Loucy (cell line): Measurements from ENCODE around the gene RNASE12.
"Not testable (repeated sequence)": the region's sequence is repeated elsewhere in the genome, so short reads cannot be mapped to it uniquely, and the experiment has no call there.

Experiments
- H2AFZ ChIP-seq: fragments of 200-600 bp; sonication (generic); 2 replicates; pipeline ENCODE4 v1.6.0; 2016; ENCODE audit warnings: antibody characterized with exemption, mild to moderate bottlenecking, low read length, moderate library complexity
- H3F3A ChIP-seq: fragments of 200-600 bp; 2 replicates; pipeline ENCODE4 v1.6.0; 2016; ENCODE audit warnings: antibody characterized with exemption, low read depth, mild to moderate bottlenecking
- H3K27me3 ChIP-seq: fragments of 200-600 bp; sonication (generic); 2 replicates; pipeline ENCODE4 v1.6.1; 2014; ENCODE audit warnings: low read length, mild to moderate bottlenecking; ENCODE audit not compliant: insufficient read depth, poor library complexity, severe bottlenecking
- H3K36me3 ChIP-seq: fragments of 200-600 bp; sonication (generic); 2 replicates; pipeline ENCODE4 v1.6.1; 2016; ENCODE audit warnings: low read length; ENCODE audit not compliant: insufficient read depth
- H3K4me1 ChIP-seq: fragments of 200-600 bp; sonication (generic); 2 replicates; pipeline ENCODE4 v1.5.1; 2014; ENCODE audit warnings: low read length, mild to moderate bottlenecking; ENCODE audit not compliant: insufficient read depth, poor library complexity, severe bottlenecking
- H3K4me2 ChIP-seq: fragments of 200-600 bp; sonication (generic); 2 replicates; pipeline ENCODE4 v1.6.0; 2014; ENCODE audit warnings: antibody characterized with exemption, low read length, low read depth, mild to moderate bottlenecking; ENCODE audit not compliant: poor library complexity, severe bottlenecking
- H3K4me3 ChIP-seq: fragments of 200-600 bp; sonication (generic); 2 replicates; pipeline ENCODE4 v1.5.1; 2014; ENCODE audit warnings: low read length, mild to moderate bottlenecking, mixed read lengths; ENCODE audit not compliant: poor library complexity, severe bottlenecking
- H3K79me2 ChIP-seq: fragments of 200-600 bp; sonication (generic); 2 replicates; pipeline ENCODE4 v1.6.1; 2014; ENCODE audit warnings: low read length; ENCODE audit not compliant: insufficient read depth
- H3K9ac ChIP-seq: fragments of 200-600 bp; sonication (generic); 2 replicates; pipeline ENCODE4 v1.6.0; 2014; ENCODE audit warnings: mild to moderate bottlenecking, low read depth, low read length, moderate library complexity; ENCODE audit not compliant: poor library complexity, severe bottlenecking
- H3K9me2 ChIP-seq: fragments of 200-600 bp; sonication (generic); replicated peaks from 2 replicates; pipeline ENCODE4 v1.6.1; 2016; ENCODE audit warnings: low read depth, low read length, mixed read lengths
- H3K9me3 ChIP-seq: fragments of 200-600 bp; sonication (generic); 2 replicates; pipeline ENCODE4 v1.6.1; 2014; ENCODE audit warnings: mild to moderate bottlenecking, antibody characterized with exemption, low read length, low read depth; ENCODE audit not compliant: insufficient read depth
- H4K20me1 ChIP-seq: fragments of 200-600 bp; sonication (generic); 2 replicates; pipeline ENCODE4 v1.6.0; 2014; ENCODE audit warnings: antibody characterized with exemption, low read length, mild to moderate bottlenecking; ENCODE audit not compliant: insufficient read depth, poor library complexity, severe bottlenecking
- CTCF ChIP-seq: fragments of 200-600 bp; sonication (generic); conservative IDR thresholded peaks from 2 replicates; pipeline ENCODE4 v1.5.1; 2014; ENCODE audit warnings: mild to moderate bottlenecking, antibody characterized with exemption, low read length
- EZH2phosphoT487 ChIP-seq: fragments of 200-600 bp; IDR thresholded peaks from 2 replicates; pipeline ENCODE4 v1.6.1; 2018; ENCODE audit warnings: antibody characterized with exemption, mild to moderate bottlenecking, moderate library complexity, borderline replicate concordance

The RNASE12 gene

DNA sequence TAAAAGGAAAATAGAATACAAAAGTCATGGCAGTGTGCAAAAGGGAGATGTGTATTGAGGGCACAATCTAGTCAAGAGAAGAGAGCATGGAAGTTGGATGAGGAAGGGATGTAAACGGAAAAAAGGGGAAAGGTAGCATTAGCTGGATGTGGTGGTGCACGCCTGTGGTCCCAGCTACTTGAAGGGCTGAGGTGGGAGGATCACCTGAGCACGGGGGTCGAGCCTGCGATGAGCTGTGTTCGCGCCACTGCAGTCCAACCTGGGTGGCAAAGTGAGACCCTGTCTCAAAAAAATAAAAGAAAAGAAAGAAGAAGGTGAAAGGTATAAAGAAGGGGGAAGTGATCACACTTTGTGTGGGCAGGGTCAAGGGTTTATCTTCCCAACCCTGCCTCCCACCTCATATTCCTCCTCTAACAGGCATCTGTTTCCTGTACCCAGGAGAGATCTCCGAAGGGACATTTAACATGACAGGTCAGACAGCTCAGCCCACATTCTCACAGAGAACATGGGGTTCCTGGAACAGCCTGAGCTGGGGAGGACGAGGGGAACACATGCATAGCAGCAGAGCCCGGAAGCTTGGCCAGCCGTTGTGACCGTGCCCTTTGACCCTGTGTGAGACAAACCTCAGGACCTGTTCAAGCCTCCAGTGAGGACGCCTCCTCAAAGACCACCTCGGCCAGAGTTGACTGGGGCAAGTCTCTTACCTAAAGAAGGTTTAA lies 12.2 kb downstream of the RNASE12 start:
- no peaks in the 10 kb centered on the region for H3K79me2 ChIP-seq

GRCh38 chr14:20578325-20578724 lies 12.9 kb downstream of the RNASE12 start:
- Histone ChIP-seq H3K9me3 (no peaks in the 10 kb centered on the region), H3F3A (no peaks in the 10 kb centered on the region), H3K79me2 (no peaks in the 10 kb centered on the region), H3K4me1 (no peaks in the 10 kb centered on the region), H2AFZ (no peak overlapping the region), H3K4me2 (no peak overlapping the region), H3K9me2 (no peaks in the 10 kb centered on the region), H3K9ac (no peak overlapping the region), H3K36me3 (no peaks in the 10 kb centered on the region), H3K27me3 (no peaks in the 10 kb centered on the region), H3K4me3 (no peak overlapping the region), H4K20me1 (no peaks in the 10 kb centered on the region)
- TF ChIP-seq EZH2phosphoT487 (no peak), CTCF (no peak)

More for the DNA sequence above, 12.2 kb downstream of the RNASE12 start:
- Histone ChIP-seq H3K36me3 (no peaks in the 10 kb centered on the region), H3K4me3 (no peak overlapping the region), H3K9ac (no peak overlapping the region), H3K9me2 (no peaks in the 10 kb centered on the region), H3K9me3 (no peaks in the 10 kb centered on the region), H3K4me1 (no peaks in the 10 kb centered on the region), H3K27me3 (no peaks in the 10 kb centered on the region), H3F3A (no peaks in the 10 kb centered on the region), H4K20me1 (no peaks in the 10 kb centered on the region), H2AFZ (no peak overlapping the region), H3K4me2 (no peak overlapping the region)
- TF ChIP-seq CTCF = no peak
- no peak for TF ChIP-seq EZH2phosphoT487

- not testable (repeated sequence) for H3K4me2 ChIP-seq, H3K4me1 ChIP-seq, H3K9me3 ChIP-seq, H3K27me3 ChIP-seq, H3K79me2 ChIP-seq, H3K36me3 ChIP-seq, H3F3A ChIP-seq, H3K9ac ChIP-seq, H3K9me2 ChIP-seq, H2AFZ ChIP-seq, H4K20me1 ChIP-seq, H3K4me3 ChIP-seq
Observed at GRCh38 chr14:20572382-20572990, 18.7 kb downstream of the RNASE12 start.

- H2AFZ ChIP-seq, H3K27me3 ChIP-seq, H3K79me2 ChIP-seq, H3K9me2 ChIP-seq, H3K36me3 ChIP-seq, H3K4me2 ChIP-seq, H3K4me1 ChIP-seq, H3K9ac ChIP-seq, H3F3A ChIP-seq, H3K4me3 ChIP-seq, H4K20me1 ChIP-seq, H3K9me3 ChIP-seq: not testable (repeated sequence)
Observed at GRCh38 chr14:20570720-20571119, 20.5 kb downstream of the RNASE12 start.

DNA sequence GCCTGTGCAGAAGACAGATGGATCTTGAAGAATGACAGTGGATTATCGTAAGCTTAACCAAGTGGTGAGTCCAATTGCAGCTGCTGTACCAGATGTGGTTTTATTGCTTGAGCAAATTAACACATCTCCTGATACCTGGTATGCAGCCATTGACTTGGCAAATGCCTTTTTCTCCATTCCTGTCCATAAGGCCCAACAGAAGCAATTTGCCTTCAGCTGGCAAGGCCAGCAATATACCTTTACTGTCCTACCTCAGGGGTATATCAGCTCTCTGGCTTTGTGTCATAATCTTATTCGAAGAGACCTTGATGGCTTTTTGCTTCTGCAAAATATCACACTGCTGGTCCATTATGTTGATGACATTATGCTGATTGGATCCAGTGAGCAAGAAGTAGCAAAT lies 21.3 kb downstream of the RNASE12 start:
- not testable (repeated sequence) for H3K9me3 ChIP-seq, H3K9me2 ChIP-seq

More for the DNA sequence above, 21.3 kb downstream of the RNASE12 start:
- not testable (repeated sequence) for H2AFZ ChIP-seq, H3K36me3 ChIP-seq, H4K20me1 ChIP-seq, H3K79me2 ChIP-seq, H3K9ac ChIP-seq, H3F3A ChIP-seq, H3K27me3 ChIP-seq, H3K4me2 ChIP-seq, H3K4me1 ChIP-seq, H3K4me3 ChIP-seq
